Subcutaneous adipose tissue (tissue), 4 donors: ENCODE results near the gene OR2AG1. TPM values are rescaled to one million over a fixed set of nuclear protein-coding genes. Genes with fewer than 3 reads are reported as not detected.

Source experiments
- total RNA-seq, 4 donors: library from RNA; depleted of rRNA; stranded (reverse); fragments of >200 nt; gene quantifications; one replicate each; pipeline ENCODE4 v1.1.0, GENCODE V29; 2016
- TF ChIP-seq, protein P1 (sequence below): fragments of 450-650 bp; IDR thresholded peaks from one replicate; pipeline ENCODE4 v1.5.1; 2016; ENCODE audit warnings: low read depth, mild to moderate bottlenecking, control low read depth, antibody characterized with exemption, moderate library complexity

The OR2AG1 gene, protein sequence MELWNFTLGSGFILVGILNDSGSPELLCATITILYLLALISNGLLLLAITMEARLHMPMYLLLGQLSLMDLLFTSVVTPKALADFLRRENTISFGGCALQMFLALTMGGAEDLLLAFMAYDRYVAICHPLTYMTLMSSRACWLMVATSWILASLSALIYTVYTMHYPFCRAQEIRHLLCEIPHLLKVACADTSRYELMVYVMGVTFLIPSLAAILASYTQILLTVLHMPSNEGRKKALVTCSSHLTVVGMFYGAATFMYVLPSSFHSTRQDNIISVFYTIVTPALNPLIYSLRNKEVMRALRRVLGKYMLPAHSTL
- total RNA-seq: not detected

DNA sequence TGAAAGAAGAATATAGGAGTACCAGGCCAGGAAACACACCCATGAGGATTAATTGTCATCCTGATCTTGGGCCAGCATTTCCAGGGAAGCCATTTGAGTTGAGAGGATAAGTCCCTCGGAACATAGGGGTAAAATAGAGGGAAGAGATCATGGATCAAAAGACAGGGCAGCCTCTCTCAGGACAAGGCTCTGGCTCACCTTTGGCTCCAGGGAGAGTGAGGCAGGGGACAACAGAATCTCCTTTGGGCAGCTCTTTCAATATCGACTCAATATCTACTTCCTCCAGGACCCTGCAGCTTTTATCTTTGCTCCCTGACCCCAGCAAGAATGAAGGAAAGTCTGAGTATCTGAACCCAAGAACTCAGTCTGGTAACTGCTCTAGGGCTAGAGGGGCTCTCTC, at the start of gene OR2AG1:
Gene OR2AG1 (plus strand): TSS at position 301 of the 400 bp plus-strand sequence. CDS start 2,018 bp downstream, outside the sequence.
- TF ChIP-seq, protein P1, sequence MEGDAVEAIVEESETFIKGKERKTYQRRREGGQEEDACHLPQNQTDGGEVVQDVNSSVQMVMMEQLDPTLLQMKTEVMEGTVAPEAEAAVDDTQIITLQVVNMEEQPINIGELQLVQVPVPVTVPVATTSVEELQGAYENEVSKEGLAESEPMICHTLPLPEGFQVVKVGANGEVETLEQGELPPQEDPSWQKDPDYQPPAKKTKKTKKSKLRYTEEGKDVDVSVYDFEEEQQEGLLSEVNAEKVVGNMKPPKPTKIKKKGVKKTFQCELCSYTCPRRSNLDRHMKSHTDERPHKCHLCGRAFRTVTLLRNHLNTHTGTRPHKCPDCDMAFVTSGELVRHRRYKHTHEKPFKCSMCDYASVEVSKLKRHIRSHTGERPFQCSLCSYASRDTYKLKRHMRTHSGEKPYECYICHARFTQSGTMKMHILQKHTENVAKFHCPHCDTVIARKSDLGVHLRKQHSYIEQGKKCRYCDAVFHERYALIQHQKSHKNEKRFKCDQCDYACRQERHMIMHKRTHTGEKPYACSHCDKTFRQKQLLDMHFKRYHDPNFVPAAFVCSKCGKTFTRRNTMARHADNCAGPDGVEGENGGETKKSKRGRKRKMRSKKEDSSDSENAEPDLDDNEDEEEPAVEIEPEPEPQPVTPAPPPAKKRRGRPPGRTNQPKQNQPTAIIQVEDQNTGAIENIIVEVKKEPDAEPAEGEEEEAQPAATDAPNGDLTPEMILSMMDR: no peak

DNA sequence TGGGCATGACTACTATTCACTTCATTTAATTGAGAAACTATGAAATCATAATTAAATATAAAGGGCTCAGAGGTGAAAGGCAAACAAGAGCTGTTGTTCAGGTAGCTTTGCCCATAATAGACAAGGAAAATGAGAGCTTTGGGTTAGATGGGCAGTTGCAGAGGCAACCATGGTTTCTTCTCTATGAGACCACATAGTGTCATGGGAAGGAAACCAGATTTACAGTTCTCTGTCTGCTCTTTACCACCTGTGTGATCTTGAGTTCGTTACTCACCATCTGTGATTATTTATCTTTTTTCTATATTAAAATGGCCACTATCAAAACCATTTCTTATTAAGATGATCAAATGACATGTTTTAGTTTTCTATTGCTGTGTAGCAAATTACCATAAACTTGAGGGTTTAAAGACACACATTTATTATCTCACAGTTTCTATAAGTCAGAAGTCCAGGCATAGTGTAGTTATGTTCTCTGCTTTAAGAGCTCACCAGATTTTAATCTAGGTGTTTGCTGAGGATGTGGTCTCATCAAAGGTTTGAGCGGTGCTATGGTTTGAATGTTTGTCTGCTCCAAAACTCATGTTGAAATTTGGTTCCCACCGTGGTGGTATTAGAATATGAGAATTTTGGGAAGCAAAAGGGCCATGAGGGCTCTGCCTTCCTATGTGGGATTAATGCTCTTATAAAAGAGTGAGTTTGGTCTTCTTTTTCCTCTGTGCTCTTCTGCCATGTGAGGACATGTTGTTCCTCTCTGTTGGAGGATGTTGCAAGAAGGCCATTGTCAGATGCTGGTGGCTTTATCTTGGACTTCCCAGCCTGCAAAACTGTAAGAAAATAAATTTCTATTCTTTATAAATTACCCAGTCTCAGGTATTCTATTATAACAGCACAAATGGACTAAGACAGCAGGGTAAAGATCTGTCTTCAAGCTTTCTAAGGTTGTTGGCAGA, 49.2 kb upstream of the OR2AG1 start:
- TF ChIP-seq, protein P1: no peak

DNA sequence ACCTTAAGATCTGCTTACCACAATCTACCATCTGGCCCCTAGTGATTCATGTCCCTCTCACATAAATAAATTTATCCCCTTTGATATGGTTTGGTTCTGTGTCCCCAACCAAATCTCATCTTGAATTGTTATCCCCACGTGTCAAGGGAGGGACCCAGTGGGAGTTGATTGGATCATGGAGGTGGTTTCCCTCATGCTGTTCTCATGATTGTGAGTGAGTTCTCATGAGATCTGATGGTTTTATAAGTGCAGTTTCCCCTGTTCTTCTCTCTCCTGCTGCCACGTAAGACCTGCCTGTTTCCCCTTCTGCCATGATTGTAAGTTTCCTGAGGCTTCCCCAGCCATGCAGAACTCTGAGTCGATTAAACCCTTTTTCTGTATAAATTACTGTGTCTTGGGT, 48.2 kb upstream of the OR2AG1 start:
- TF ChIP-seq, protein P1: no peak

DNA sequence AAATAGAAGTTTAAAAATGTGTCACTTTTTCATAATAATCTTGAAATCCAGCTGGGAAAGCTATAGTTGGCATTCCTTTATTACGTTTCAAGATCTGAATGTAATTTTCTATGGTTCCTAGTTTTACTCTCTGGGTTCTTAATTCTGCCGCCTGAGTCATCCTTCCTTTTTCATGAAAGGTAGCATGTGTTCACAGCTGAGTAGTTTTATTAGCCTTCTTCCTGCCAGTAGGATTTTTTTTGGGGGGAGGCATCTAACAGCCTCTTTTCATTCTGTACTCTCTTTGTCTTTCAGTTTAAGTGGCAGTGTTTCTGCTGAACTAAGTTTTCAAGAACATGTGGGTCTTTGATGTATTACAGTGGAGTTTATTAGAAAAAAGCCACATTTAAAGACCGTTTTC, 47.5 kb upstream of the OR2AG1 start:
- TF ChIP-seq, protein P1: no peak

DNA sequence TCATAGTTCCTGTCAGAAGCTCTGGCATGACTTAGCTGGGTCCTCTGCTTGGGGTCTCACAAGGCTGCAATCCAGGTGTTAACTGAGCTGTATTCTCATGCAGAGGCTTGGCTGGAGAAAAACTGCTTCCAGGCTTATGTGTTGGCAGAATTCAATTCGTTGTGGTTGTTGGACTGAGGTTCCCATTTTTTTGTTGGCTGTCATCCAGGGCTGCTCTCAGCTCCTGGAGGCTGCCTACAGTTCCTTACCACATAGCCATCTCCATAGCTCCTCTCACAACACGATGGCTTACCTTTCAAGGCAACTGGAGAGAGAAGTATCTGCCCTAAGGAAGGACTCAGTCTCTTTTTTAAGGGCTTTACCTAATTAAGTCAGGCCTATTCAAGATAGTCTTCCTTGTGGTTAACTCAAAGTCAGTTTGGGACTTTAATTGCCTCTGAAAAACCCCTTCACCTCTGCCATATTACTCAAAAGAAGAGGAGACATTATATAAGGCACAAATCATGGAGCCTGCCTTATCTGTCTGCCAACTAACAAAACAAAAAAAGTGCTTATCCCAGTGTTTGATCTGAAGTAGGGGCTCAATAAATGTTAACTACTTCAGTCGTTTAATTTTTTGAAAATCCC, 46.2 kb upstream of the OR2AG1 start:
- TF ChIP-seq, protein P1: no peak

DNA sequence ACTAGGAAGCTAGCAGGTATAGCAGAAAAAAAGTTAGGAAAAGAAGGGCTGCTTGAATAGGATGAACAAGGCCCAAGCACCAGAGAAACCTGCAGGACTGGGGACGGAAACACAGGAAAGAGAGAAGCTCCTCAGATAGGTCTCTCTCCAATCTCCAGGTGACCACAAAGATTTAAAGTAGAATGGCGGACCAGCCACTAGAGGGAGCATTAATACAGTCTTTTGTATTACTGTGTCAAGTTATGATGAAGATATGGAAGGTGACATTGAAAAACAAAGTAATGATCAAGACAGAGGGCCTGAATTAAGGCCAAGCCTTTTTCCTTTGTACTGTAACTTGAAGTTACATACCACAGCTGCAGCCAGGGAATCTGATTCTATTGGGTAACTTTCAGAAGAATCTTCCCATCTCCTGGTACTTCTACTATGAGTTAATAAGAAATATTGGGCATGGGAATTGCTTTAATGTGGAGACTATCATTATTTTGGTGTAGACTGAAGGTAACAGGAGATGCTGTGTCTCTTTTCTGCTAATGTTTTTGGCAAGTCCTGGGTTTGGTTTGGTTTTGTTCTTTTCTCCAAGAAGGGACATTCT, 44.9 kb upstream of the OR2AG1 start:
- TF ChIP-seq, protein P1: no peak
